Midbrain (tissue), 1 donor: ENCODE results near the gene LGR5.
"Not testable (repeated sequence)": the region's sequence is repeated elsewhere in the genome, so short reads cannot be mapped to it uniquely, and the experiment has no call there.

Source experiments
- DNase-seq: peaks from one replicate; lab custom pipeline; 2025; lab: John Stamatoyannopoulos, UW

LGR5 gene

GRCh38 chr12:71552728-71553501, 113.3 kb downstream of the LGR5 start:
- no peak for DNase-seq

GRCh38 chr12:71555191-71555590, 115.6 kb downstream of the LGR5 start:
- no peak for DNase-seq

- not testable (repeated sequence) for DNase-seq
These were observed 116.2 kb downstream of the LGR5 start for GRCh38 chr12:71555789-71556188.

- DNase-seq: no peak
These were observed 116.8 kb downstream of the LGR5 start for GRCh38 chr12:71556448-71556847.

GRCh38 chr12:71556875-71557274, 117.3 kb downstream of the LGR5 start:
- DNase-seq: no peak

GRCh38 chr12:71558445-71558844, 118.8 kb downstream of the LGR5 start:
- DNase-seq: no peak

- DNase-seq: no peak
These were observed 123.3 kb downstream of the LGR5 start for GRCh38 chr12:71562676-71563595.

GRCh38 chr12:71565535-71565934, 125.9 kb downstream of the LGR5 start:
- DNase-seq: no peak

GRCh38 chr12:71566655-71567054, 127.1 kb downstream of the LGR5 start:
- no peak for DNase-seq

- no peak for DNase-seq
These were observed 127.9 kb downstream of the LGR5 start for GRCh38 chr12:71567537-71567936.

- DNase-seq: not testable (repeated sequence)
These were observed 130.3 kb downstream of the LGR5 start for GRCh38 chr12:71569885-71570284.

GRCh38 chr12:71576496-71576895, 136.9 kb downstream of the LGR5 start:
- DNase-seq: no peak

- DNase-seq: no peak
These were observed 139.2 kb downstream of the LGR5 start for GRCh38 chr12:71578694-71579258.

- DNase-seq: no peak
These were observed 141.6 kb downstream of the LGR5 start for GRCh38 chr12:71581206-71581605.

- DNase-seq: no peak
These were observed 143.3 kb downstream of the LGR5 start for GRCh38 chr12:71582925-71583324.

GRCh38 chr12:71584356-71584755, 144.8 kb downstream of the LGR5 start:
- no peak for DNase-seq

GRCh38 chr12:71585218-71585617, 145.6 kb downstream of the LGR5 start:
- no peak for DNase-seq

- DNase-seq: no peak
These were observed 147.4 kb downstream of the LGR5 start for GRCh38 chr12:71587012-71587411.

GRCh38 chr12:71589478-71589881, 149.9 kb downstream of the LGR5 start:
- no peak for DNase-seq

- no peak for DNase-seq
These were observed 152.0 kb downstream of the LGR5 start for GRCh38 chr12:71591601-71592000.

GRCh38 chr12:71592841-71593240, 153.2 kb downstream of the LGR5 start:
- no peak for DNase-seq

GRCh38 chr12:71594214-71594948, 154.8 kb downstream of the LGR5 start:
- no peak for DNase-seq
